OCI-LY1 (cell line): ENCODE data around the gene RIPK4.

Source experiments
- CTCF ChIP-seq: fragments of 200-600 bp; sonication (generic), shearing (Covaris generic); IDR thresholded peaks from 2 replicates; pipeline ENCODE4 v1.5.1; 2017; ENCODE audit warnings: mild to moderate bottlenecking, antibody characterized with exemption, low read length, moderate library complexity, mixed read lengths
- EZH2 ChIP-seq: fragments of 200-600 bp; sonication (generic), shearing (Covaris generic); IDR thresholded peaks from 2 replicates; pipeline ENCODE4 v1.8.0; 2017; ENCODE audit warnings: borderline replicate concordance, mixed run types, mild to moderate bottlenecking, antibody characterized with exemption, low read length, moderate library complexity, mixed read lengths

GRCh38 chr21:41719691-41720090, 47.2 kb downstream of the RIPK4 start:
- TF ChIP-seq CTCF (no peak), EZH2 (no peak)
